PC-3 (cell line): ENCODE data around the gene GABBR2. TPM values are rescaled to one million over a fixed set of nuclear protein-coding genes. Genes with fewer than 3 reads are reported as not detected.

Experiments
- ATAC-seq: fragments of 200-7000 bp; cut with Tn5 transposase; 2 replicates; pipeline ENCODE4 v1.9.1; 2020; ENCODE audit warnings: mild to moderate bottlenecking, moderate library complexity
- BruUV-seq: library from RNA; stranded (reverse); fragments of 400-500 nt; replicated peaks from 2 replicates; lab custom pipeline; 2021; lab: Mats Ljungman, UMichigan
- CTCF ChIA-PET: fragments of 300-600 bp; sonication (Branson Sonifier 250); formaldehyde crosslinking; loops from one replicate; lab custom pipeline; 2022; ENCODE audit warnings: antibody characterized with exemption; lab: Charles Lee
- POLR2A ChIA-PET: fragments of 300-600 bp; sonication (Branson Sonifier 250); formaldehyde crosslinking; loops from one replicate; lab custom pipeline; 2022; ENCODE audit warnings: antibody characterized with exemption; ENCODE audit not compliant: unreplicated experiment; lab: Charles Lee
- DNase-seq: peaks from one replicate; pipeline ENCODE4 v3.0.0-alpha.2; 2015
- H2AFZ ChIP-seq: fragments of 300-600 bp; sonication (generic); 2 replicates; pipeline ENCODE4 v1.6.0; 2016; ENCODE audit warnings: antibody characterized with exemption, low read length
- H3F3A ChIP-seq: fragments of 300-600 bp; sonication (generic); one replicate; pipeline ENCODE4 v1.6.0; 2017; ENCODE audit warnings: antibody characterized with exemption, low read length, control low read depth, mild to moderate bottlenecking; ENCODE audit not compliant: unreplicated experiment
- H3K27ac ChIP-seq: fragments of 300-600 bp; sonication (generic); 2 replicates; pipeline ENCODE4 v1.5.1; 2016; ENCODE audit warnings: mild to moderate bottlenecking, low read length
- H3K27me3 ChIP-seq: fragments of 300-600 bp; sonication (generic); 2 replicates; pipeline ENCODE4 v1.6.1; 2016; ENCODE audit warnings: low read length, mixed read lengths
- H3K36me3 ChIP-seq: fragments of 300-600 bp; sonication (generic); 2 replicates; pipeline ENCODE4 v1.6.1; 2016; ENCODE audit warnings: low read depth, mixed run types, low read length, mixed read lengths
- H3K4me1 ChIP-seq: fragments of 300-600 bp; sonication (generic); 2 replicates; pipeline ENCODE4 v1.5.1; 2016; ENCODE audit warnings: low read length; ENCODE audit not compliant: insufficient read depth
- H3K4me2 ChIP-seq: fragments of 300-600 bp; sonication (generic); 2 replicates; pipeline ENCODE4 v1.6.0; 2016; ENCODE audit warnings: low read length
- H3K4me3 ChIP-seq: fragments of 300-600 bp; sonication (generic); 2 replicates; pipeline ENCODE4 v1.5.1; 2016; ENCODE audit warnings: mild to moderate bottlenecking, low read length, mixed read lengths
- H3K79me2 ChIP-seq: fragments of 300-600 bp; sonication (generic); 2 replicates; pipeline ENCODE4 v1.6.1; 2017; ENCODE audit warnings: low read length, mixed read lengths
- H3K9ac ChIP-seq: fragments of 300-600 bp; sonication (generic); 2 replicates; pipeline ENCODE4 v1.6.0; 2016; ENCODE audit warnings: mild to moderate bottlenecking, low read length
- H3K9me2 ChIP-seq: fragments of 300-600 bp; sonication (generic); replicated peaks from 2 replicates; pipeline ENCODE4 v1.6.1; 2016; ENCODE audit warnings: mixed run types, low read length, mixed read lengths
- H3K9me3 ChIP-seq: fragments of 300-600 bp; sonication (generic); 2 replicates; pipeline ENCODE4 v1.6.1; 2016; ENCODE audit warnings: low read length, mixed read lengths
- H4K20me1 ChIP-seq: fragments of 300-600 bp; sonication (generic); 2 replicates; pipeline ENCODE4 v1.6.1; 2016; ENCODE audit warnings: low read length, mixed read lengths
- EZH2 ChIP-seq: fragments of 300-600 bp; sonication (generic); IDR thresholded peaks from one replicate; pipeline ENCODE4 v1.6.1; 2017; ENCODE audit warnings: antibody characterized with exemption, mild to moderate bottlenecking, low read length; ENCODE audit not compliant: unreplicated experiment
- EZH2phosphoT487 ChIP-seq: fragments of 300-600 bp; sonication (generic); IDR thresholded peaks from 2 replicates; pipeline ENCODE4 v1.6.1; 2018; ENCODE audit warnings: mild to moderate bottlenecking, antibody characterized with exemption, low read length, borderline replicate concordance
- intact Hi-C: fragments of 100-400 bp; cut with micrococcal nuclease; formaldehyde crosslinking; loops from 2 replicates; pipeline ENCODE4 v1.9.0; 2023
- total RNA-seq: library from RNA; depleted of rRNA; stranded (reverse); fragments of >200 nt; gene quantifications from 2 replicates; pipeline ENCODE4 v1.2.3, GENCODE V29; 2014
- TF ChIP-seq, protein P1 (sequence below): fragments of 300-600 bp; sonication (generic); conservative IDR thresholded peaks from 2 replicates; pipeline ENCODE4 v1.5.1; 2017; ENCODE audit warnings: antibody characterized with exemption, low read depth, mild to moderate bottlenecking, low read length

Gene GABBR2
- total RNA-seq, 1 experiment from 2014 or later: 0.44 TPM

GRCh38 chr9:98612061-98612752 is 96.5 kb downstream of the GABBR2 start:
- Histone ChIP-seq H3K4me1 (no peaks in the 10 kb centered on the region), H3K4me3 (no peak overlapping the region), H3K36me3 (no peaks in the 10 kb centered on the region), H3K9me2 (no peaks in the 10 kb centered on the region), H3F3A (no peaks in the 10 kb centered on the region), H3K27ac (no peak overlapping the region), H3K27me3 (no peaks in the 10 kb centered on the region), H2AFZ (no peak overlapping the region), H3K4me2 (no peak overlapping the region), H3K79me2 (no peaks in the 10 kb centered on the region), H3K9ac (no peak overlapping the region), H4K20me1 (no peaks in the 10 kb centered on the region), H3K9me3 (no peaks in the 10 kb centered on the region)
- POLR2A ChIA-PET: no interaction called here
- no TSS peak for BruUV-seq
- no peak for DNase-seq
- no peak for ATAC-seq
- CTCF ChIA-PET: interaction anchor here (0.6 kb wide), 1 partner anchor 212 kb away, joined by 3 read pairs; no protein-coding TSS in a partner anchor
- TF ChIP-seq, protein P1, sequence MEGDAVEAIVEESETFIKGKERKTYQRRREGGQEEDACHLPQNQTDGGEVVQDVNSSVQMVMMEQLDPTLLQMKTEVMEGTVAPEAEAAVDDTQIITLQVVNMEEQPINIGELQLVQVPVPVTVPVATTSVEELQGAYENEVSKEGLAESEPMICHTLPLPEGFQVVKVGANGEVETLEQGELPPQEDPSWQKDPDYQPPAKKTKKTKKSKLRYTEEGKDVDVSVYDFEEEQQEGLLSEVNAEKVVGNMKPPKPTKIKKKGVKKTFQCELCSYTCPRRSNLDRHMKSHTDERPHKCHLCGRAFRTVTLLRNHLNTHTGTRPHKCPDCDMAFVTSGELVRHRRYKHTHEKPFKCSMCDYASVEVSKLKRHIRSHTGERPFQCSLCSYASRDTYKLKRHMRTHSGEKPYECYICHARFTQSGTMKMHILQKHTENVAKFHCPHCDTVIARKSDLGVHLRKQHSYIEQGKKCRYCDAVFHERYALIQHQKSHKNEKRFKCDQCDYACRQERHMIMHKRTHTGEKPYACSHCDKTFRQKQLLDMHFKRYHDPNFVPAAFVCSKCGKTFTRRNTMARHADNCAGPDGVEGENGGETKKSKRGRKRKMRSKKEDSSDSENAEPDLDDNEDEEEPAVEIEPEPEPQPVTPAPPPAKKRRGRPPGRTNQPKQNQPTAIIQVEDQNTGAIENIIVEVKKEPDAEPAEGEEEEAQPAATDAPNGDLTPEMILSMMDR: no peak
- TF ChIP-seq EZH2phosphoT487 (no peak), EZH2 (no peak)
- intact Hi-C loops: no loop called here

DNA sequence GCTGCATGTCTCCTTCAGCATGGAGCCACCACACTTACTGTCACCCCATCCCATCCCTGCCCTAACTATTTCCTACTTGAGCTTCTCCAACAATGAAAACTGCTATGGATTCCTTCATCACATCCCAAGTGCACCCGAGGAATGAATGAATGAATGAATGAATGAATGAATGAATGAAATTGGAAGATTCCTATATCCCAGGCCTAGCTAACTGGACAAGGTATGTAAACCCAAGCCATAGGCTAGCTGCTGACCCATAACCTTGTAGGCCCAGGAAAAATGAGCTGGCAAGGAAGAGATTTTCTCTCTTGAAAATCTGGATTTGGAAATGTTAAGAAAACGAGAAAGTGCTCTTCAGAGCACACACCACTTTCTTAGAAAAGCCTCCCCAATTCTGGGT is 97.4 kb downstream of the GABBR2 start:
- intact Hi-C loops: no loop called here

More for the DNA sequence above, 97.4 kb downstream of the GABBR2 start:
- H3F3A ChIP-seq: no peaks in the 10 kb centered on the region
- no peak overlapping the region for H3K27ac ChIP-seq
- no peaks in the 10 kb centered on the region for H3K4me1 ChIP-seq
- H4K20me1 ChIP-seq: no peaks in the 10 kb centered on the region
- ChIA-PET CTCF (no interaction called here), POLR2A (interaction anchor here (0.6 kb wide), 1 partner anchor 45 kb away, joined by 4 read pairs; no protein-coding TSS in a partner anchor)
- no peaks in the 10 kb centered on the region for H3K27me3 ChIP-seq
- H3K36me3 ChIP-seq: no peaks in the 10 kb centered on the region
- DNase-seq: no peak
- TF ChIP-seq, protein P1: no peak
- TF ChIP-seq EZH2phosphoT487 (no peak), EZH2 (no peak)
- no peak overlapping the region for H3K9ac ChIP-seq
- BruUV-seq: no TSS peak
- H3K9me2 ChIP-seq: no peaks in the 10 kb centered on the region
- no peak overlapping the region for H3K4me2 ChIP-seq
- H3K9me3 ChIP-seq: no peaks in the 10 kb centered on the region
- no peak for ATAC-seq
- no peak overlapping the region for H2AFZ ChIP-seq
- H3K79me2 ChIP-seq: no peaks in the 10 kb centered on the region
- H3K4me3 ChIP-seq: no peak overlapping the region
